Activated CD4-positive, alpha-beta T cell treated with anti-CD3 and anti-CD28 coated beads for 24 hours (primary cell): ENCODE measurements around the gene CSTPP1.
"Not testable (repeated sequence)": the region's sequence is repeated elsewhere in the genome, so short reads cannot be mapped to it uniquely, and the experiment has no call there.

Source experiments
- DNase-seq, 2 donors: peaks; one replicate each; pipeline ENCODE4 v3.0.0-alpha.2; 2020; ENCODE audit warnings: low read depth in 2 of 2

The CSTPP1 gene

GRCh38 chr11:47178737-47179654, 242.4 kb downstream of the CSTPP1 start:
- DNase-seq, result no peak

- DNase-seq, result no peak
Observed at GRCh38 chr11:47179655-47179991, 243.1 kb downstream of the CSTPP1 start.

DNA sequence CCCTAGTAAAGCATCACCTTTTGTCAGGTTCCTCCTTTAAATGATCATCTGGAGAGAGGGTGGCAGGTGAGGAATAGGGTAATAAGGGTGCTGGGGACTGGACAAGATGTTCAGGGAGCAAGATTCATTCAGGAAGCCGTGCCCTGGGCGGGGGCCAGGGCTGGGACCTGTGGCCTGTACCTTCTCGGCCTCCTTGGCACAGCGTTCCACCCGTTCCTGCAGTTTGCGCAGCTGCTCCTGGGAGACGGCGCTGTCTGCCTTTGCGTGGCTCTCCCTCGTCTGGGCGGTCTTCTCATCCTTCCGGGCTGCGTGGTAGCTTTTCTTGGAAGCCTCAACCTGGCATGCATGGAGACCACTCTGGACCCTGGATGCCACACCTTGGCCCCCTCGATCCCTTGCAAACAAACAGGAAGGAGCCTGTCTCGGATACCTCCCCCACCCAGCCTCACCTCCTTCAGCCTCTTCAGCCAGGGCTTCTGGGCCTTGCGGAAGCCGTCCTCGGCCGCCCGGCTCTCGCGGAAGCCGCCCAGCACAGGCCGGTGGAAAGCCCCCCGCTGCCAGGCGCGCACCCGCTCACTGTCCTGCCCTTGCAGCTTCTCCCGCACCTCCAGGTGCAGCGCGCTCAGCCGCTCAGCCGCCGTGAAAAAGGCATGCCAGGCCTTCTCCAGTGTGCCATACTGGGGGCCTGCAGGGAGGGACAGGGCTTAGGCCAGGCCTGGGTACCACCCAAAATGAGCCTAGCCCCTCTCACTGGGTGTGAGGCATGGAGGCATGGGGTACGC, 243.6 kb downstream of the CSTPP1 start:
- DNase-seq, result no peak

- DNase-seq, result no peak
Observed at GRCh38 chr11:47181271-47181670, 244.7 kb downstream of the CSTPP1 start.

- DNase-seq, result no peak
Observed at GRCh38 chr11:47182380-47182779, 245.8 kb downstream of the CSTPP1 start.

DNA sequence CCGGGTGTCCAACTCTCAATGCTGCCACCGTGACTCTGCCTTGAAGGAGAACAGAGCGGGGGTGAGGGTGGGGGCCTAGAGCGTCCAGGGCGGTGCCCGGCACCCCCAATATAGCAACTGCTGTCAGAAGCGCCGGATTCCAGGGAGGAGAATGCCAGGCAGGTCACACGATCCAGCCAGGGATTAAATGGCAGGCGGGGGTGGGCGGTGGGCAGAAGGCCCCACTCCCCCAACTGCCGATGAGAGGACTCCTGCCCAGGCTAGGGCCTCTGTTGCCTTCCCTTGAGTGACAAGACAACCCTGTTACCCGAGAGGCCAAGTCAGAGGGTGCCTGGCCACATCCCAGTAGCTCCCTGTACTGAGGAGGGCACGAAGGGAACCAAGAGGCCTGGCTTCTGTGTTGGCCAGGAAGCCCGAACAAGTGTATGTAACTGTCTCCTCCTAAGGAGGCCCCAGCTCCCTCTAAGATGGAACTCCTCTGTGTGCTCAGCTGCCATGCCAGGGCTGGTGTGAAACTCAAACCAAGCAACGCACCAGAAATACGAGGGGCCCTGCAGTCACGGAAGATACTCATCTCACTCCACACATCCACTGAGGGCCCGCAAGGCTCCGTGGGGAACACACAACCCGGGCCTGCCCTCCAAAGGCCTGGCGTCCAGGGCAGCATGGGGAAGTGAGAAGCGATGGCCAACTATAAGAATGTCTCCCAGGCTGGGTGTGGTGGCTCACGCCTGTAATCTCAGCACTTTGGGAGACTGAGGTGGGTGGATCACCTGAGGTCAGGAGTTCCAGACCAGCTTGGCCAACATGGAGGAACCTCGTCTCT, 246.7 kb downstream of the CSTPP1 start:
- no peak for DNase-seq

GRCh38 chr11:47183969-47184368, 247.4 kb downstream of the CSTPP1 start:
- DNase-seq, result no peak

DNA sequence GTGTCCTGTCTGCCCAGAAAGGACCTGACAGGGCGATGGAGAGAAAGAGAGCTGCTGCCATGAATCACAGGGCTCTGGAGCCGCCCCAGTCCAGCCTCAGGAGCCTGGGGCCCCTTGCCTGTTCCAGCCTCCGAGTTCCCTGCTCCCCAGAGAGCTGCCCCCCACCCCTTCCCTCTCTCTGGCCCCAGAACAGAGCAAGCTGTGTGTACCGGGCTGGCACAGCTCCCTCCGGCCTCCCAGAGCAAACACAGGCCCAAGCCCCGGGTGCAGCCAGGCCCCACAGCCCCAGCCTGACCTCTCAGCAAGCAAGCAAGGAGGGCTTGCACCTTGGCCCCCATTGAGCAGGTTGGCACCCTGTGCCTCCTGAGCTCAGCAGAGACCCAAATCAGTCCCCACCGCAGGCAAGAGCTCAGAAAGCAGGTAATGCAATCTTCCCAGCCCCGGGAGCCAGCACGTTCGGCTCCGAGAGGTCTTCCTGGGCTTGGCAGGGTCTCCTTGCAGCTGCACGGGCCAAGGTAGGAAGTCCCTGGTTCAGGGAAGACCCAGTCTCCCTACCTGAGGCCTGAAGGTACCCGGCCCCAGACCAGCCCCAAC, 248.2 kb downstream of the CSTPP1 start:
- no peak for DNase-seq

DNA sequence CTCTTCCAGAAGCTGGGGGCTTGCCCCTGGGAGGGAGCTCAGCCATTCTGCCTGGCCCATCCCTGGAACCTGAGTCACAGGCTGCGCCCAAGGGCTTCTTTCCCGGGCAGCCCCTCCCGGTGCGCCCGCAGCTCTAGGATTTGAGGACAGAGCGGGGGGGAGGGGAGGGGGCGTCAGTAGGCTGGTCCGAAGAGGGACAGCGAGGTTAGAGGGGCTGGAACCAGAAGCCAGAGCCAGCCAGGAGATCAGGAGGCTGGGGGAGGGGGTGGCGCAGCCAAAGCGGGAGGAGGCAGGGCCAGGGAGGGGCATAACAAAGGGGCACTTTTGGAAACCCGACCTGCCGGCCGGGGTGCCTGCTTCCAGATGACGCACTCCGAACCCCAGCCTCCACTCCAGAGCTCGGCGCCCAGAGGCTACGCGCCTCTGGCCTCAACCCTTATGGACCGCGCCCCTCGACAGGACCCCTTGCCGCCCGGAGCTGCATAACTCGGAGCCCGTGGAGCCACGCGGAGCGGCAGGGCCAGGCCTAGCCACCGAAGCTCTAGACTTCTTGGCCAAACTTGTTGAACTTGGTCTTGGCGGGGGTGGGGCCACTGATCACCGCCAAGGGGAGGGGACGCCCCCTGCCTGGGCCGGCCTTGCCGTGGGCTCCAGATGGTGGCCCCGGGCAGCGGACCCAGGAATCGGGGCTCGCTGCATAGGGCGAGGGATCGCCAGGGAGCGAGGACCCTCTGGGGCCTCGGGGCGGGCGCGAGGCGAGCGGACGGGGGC, 248.9 kb downstream of the CSTPP1 start:
- no peak for DNase-seq

DNA sequence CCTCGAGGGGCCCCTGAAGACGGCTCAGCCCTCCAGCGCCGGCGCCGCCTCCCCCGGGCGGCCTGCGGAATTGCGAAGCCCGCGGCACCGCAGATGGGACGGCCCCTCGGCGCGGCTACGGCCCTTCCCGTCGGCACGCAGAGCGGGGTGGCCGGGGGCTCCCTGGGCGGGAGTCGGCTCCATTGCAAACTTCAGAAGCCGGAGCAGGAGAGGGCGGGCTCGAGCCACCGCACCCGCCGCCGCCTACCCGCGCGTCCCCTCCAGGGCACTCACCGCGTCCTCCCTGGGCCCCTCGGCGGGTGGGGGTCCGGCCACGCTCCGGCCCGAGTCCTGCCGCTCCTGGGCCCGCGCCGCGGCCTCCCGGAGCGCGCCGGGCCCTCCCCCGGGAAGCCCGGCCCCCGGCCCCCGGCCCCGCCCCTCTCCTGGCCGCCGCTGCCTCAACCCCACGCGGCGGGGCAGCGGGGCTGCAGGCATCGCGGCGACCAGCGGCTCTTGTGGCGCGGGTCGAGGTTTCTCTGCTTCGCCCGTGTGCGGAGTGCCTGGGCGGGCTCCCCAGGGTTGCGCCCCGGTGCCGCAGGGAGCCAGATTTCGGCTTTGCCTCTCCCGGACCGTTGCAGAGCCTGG, 249.6 kb downstream of the CSTPP1 start, which contains the start of gene PACSIN3:
TSS of gene PACSIN3 (minus strand) at position 359 of the 624 bp plus-strand sequence. CDS start 3,707 bp downstream, outside the sequence.
- peak in 1 of 2 donors; percentile 50 for DNase-seq

DNA sequence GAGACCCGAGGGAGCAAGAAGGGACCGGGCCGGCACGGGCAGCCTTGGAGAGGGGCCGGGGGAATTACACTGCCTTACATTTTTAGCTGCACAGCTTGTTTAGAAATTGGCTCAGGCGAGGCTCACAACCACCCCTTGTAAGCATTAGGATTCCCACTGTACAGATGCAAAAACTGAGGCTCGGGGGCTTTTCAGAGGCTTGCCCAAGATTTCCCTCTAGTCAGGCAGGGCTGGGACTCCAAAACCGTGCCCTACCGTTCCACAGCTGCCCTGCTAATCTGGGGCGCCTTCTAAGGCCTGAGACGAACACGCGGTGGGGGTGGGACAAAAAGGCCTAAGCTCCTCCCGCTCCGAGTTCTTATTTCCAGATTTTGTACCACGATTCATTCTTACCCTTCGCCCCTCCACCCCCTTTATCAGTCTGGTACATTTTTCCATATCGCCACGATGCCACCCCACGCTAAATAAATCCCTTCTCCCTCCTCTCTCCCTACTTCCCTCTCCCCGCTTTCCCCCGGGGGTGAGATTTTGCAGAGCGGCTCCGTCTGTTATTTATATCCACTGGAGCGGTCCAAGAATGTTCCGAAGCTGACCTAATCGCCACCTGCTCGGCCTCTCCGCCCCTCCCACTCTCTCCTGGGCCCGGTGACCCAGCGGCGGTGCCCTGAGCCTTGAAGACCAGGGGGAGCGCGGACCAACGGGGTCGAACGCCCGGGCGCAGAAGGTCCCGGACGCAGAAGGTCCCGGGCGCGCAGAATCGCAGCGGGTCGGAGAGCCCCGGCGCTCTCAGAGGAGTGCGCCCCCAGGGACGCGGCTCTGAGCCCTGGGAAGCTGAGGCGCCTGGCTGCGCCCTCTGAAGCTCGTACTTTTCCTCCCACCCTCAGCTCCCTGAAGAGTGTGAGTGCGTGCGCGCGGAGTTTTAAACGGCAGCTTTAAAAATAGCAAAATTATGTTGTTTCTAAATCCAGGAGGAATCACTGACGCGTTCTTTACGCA, 250.4 kb downstream of the CSTPP1 start:
- DNase-seq, result peak; percentile 46 to 47

- no peak for DNase-seq
Observed at GRCh38 chr11:47187723-47188122, 251.2 kb downstream of the CSTPP1 start.

DNA sequence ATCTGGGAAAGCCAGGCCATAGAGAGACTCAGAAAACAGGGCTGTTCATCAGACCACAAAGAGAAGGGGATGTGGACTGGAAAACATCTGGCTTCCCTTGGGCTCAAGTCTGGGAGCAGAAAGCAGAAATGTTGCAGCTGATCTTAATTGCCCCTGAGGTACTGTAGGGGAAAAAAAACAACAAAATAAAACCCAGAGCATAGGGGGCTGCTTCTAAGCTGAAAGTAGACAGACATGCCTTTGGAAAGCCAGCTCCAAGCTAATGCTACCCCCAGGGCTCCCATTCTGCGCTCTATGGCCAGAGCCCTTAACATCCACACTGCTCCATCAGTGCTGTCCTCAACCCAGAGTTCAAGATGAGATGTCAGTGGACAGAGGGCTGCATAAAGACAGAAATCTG, 251.7 kb downstream of the CSTPP1 start:
- no peak for DNase-seq

- no peak for DNase-seq
Observed at GRCh38 chr11:47189100-47189834, 252.7 kb downstream of the CSTPP1 start.

- DNase-seq, result not testable (repeated sequence)
Observed at GRCh38 chr11:47191137-47191536, 254.6 kb downstream of the CSTPP1 start.

- DNase-seq, result no peak
Observed at GRCh38 chr11:47192111-47192510, 255.6 kb downstream of the CSTPP1 start.

DNA sequence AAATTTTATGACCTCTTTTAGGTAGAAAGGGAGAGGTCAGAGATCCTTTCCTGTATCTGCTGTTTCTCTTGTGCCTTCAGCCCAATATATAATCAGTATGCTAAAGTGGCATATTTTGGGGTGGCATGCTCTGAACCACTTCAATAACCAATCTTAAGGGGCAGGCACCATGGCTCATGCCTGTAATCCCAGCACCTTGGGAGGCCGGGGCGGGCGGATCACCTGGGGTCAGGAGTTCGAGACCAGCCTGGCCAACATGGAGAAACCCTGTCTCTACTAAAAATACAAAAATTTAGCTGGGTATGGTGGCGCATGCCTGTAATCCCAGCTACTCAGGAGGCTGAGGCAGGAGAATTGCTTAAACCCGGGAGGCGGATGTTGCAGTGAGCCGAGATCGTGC, 261.6 kb downstream of the CSTPP1 start:
- not testable (repeated sequence) for DNase-seq

GRCh38 chr11:47201015-47201414, 264.5 kb downstream of the CSTPP1 start:
- DNase-seq, result no peak
